Adrenal gland (tissue), 5 donors: Measurements from ENCODE around the gene FAM120B.

Experiments
- CTCF ChIP-seq, 6 experiments: fragments of 450-650 bp in 4 of 6; fragments of 200-600 bp in 2 of 6; sonication (generic) in 1 of 6; IDR thresholded peaks; 1 replicate in 5 of 6; 2 replicates in 1 of 6; pipeline versions ENCODE4 v1.5.1 to v1.8.0; 2016 to 2021; ENCODE audit warnings: antibody characterized with exemption in 6 of 6, mild to moderate bottlenecking in 2 of 6, moderate library complexity in 1 of 6
- POLR2A ChIP-seq, 2 donors: fragments of 450-650 bp; IDR thresholded peaks; one replicate each; pipeline ENCODE4 v1.6.1; 2017; ENCODE audit warnings: antibody characterized with exemption in 2 of 2, mild to moderate bottlenecking in 2 of 2, moderate library complexity in 1 of 2
- donor health status: DM: no; HTN: no; CAD: no.

GRCh38 chr6:170447561-170447930 is 141.0 kb downstream of the FAM120B start:
- TF ChIP-seq POLR2A (IDR thresholded peaks at IDR 0.05) (no peak), CTCF (IDR thresholded peaks at IDR 0.05) (no peak)
